GM12801 (cell line): Measurements from ENCODE around the gene KNDC1.

Experiments used
- TF ChIP-seq, protein P1 (sequence below): IDR thresholded peaks from one replicate; pipeline ENCODE4 v1.5.1; 2011; ENCODE audit warnings: control low read depth; ENCODE audit not compliant: insufficient read length; ENCODE audit errors: extremely low read depth

The KNDC1 gene

DNA sequence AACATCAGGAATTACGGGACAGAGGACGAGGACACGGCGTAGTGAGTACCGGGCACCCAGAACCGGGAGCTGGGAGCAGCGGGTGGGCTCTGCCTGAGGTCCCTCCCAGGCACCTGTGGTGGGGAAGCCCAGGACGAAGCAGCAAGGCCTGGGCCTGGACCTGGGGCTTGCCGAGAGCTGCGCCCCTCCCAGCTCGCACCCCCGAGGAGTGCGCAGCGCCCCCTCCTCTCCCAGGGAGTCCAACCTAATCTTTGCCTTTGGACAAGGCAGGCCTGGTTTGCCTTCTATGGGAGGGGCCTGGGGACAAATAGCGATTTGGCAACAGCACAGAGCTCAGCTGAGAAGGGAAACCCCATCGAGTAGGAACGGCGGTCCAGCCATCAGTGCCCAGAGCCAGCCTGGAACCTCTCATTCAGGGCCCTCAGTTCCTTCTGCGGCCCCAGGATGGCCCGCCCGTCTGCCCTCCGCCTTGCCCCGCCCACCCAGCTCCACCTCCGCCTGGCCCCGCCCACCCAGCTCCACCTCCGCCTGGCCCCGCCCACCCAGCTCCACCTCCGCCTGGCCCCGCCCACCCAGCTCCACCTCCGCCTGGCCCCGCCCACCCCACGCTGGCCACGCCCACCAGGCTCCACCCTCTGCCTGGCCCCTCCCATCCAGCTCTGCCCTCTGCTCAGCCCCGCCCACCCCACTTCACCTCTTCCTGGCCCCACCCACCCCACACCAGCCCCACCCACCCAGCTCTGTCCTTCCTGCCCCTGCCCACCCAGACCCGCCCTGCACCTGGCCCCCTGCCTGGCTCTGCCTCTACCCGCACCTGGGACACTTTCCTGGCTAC, 32.5 kb upstream of the KNDC1 start:
- TF ChIP-seq, protein P1, sequence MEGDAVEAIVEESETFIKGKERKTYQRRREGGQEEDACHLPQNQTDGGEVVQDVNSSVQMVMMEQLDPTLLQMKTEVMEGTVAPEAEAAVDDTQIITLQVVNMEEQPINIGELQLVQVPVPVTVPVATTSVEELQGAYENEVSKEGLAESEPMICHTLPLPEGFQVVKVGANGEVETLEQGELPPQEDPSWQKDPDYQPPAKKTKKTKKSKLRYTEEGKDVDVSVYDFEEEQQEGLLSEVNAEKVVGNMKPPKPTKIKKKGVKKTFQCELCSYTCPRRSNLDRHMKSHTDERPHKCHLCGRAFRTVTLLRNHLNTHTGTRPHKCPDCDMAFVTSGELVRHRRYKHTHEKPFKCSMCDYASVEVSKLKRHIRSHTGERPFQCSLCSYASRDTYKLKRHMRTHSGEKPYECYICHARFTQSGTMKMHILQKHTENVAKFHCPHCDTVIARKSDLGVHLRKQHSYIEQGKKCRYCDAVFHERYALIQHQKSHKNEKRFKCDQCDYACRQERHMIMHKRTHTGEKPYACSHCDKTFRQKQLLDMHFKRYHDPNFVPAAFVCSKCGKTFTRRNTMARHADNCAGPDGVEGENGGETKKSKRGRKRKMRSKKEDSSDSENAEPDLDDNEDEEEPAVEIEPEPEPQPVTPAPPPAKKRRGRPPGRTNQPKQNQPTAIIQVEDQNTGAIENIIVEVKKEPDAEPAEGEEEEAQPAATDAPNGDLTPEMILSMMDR, result no peak

- TF ChIP-seq, protein P1, result no peak
Measured at GRCh38 chr10:133128126-133129070, 31.6 kb upstream of the KNDC1 start.

DNA sequence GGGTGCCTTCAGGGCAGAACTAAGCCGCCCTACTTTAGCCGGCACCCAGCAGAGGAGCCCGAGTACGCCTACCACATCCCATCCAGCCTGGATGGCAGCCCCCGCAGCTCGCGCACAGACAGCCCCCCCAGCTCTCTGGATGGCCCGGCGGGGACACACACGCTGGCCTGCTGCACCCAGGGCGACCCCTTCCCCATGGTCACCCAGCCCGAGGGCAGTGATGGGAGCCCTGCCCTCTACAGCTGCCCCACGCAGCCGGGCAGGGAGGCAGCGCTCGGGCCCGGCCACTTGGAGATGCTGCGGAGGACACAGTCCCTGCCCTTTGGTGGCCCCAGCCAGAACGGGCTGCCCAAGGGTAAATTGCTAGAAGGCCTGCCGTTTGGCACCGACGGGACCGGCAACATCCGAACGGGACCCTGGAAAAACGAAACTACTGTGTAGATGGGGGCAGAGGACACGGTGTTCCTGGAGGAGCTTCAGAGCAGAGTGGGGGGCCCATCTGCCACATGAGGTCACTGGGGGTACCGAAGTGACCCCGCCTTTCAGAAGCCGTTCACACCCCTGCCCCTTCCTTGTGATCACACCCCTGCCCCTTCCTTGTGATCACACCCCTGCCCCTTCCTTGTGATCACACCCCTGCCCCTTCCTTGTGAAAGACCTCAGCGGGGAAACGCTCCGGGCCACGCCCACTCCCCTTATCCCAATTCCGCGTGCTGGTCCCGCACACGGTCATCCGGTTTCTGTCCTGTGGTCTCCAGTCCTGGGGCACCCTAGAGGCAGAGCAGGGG, 30.8 kb upstream of the KNDC1 start:
- TF ChIP-seq, protein P1, result no peak

DNA sequence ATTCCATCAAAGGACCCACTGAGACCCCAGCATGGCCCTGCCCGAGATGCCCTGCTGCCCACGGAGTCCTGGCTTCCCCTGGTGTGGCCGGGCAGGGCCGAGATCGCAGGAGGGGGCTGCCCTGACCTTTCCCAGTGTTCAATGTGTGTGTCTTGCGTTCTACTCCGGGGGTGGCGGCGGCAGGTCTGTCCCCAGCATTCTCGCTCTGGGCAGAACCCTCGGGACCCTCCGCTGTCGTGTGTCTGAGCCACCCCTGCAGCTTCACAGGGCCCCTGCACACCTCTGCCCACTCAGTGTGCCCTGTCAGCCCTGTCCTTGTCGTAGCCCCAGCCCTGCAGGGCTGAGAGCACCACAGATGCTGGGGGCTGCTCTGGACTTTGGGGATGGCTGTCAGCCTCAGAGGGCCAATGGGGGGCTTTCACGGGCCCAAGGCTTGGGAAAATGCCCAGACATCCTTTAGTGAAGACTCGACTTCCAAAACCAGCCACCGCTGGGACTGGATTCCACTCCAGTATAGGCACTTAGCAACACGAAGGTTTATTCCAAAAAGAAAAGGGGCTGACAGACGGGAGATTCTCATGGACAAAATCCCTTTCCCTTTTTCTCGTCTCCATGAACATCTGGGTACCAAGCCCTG, 30.0 kb upstream of the KNDC1 start:
- TF ChIP-seq, protein P1, result no peak

DNA sequence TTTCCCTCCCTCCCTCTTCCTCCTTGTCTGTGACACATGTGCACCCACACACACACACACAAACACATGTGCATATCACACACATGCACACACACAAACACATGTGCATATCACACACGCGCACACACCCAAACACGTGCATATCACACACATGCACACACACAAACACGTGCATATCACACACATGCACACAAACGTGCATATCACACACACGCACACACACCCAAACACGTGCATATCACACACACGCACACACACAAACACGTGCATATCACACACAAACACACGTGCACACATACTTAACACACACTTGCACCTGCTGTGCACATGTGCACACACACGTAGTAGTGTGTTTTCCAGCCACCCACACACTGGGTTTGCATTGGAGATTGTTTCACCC, 29.4 kb upstream of the KNDC1 start:
- TF ChIP-seq, protein P1, result no peak

DNA sequence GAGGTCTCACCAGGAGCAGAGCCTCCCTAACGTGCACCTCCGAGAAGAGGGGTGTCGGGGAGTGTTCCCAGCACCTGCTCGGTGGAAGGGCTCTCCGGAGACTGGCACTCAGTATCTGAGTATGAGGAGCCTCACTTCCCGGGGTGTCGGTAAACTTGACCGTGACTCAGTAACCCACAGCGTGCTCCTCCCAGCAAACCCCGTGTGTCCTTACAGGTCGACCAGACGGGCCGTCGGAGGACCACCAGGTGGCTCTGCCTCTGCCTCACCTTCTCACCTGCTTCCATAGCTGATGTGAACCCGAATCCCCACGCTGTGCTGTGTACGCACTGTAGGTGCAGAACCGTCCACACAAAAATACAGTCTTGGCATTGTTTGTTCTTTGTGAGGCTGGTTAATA, 29.0 kb upstream of the KNDC1 start:
- TF ChIP-seq, protein P1, result no peak
